NB4 (cell line): Measurements from ENCODE around the gene ANO5.

ENCODE experiments used
- POLR2A ChIP-seq: IDR thresholded peaks from 2 replicates; pipeline ENCODE4 v1.6.1; 2011; ENCODE audit warnings: mild to moderate bottlenecking; ENCODE audit not compliant: insufficient read length; ENCODE audit errors: extremely low read depth
- TF ChIP-seq, protein P1 (sequence below): IDR thresholded peaks from one replicate; pipeline ENCODE4 v1.5.1; 2012; ENCODE audit warnings: low read depth, low read length

DNA sequence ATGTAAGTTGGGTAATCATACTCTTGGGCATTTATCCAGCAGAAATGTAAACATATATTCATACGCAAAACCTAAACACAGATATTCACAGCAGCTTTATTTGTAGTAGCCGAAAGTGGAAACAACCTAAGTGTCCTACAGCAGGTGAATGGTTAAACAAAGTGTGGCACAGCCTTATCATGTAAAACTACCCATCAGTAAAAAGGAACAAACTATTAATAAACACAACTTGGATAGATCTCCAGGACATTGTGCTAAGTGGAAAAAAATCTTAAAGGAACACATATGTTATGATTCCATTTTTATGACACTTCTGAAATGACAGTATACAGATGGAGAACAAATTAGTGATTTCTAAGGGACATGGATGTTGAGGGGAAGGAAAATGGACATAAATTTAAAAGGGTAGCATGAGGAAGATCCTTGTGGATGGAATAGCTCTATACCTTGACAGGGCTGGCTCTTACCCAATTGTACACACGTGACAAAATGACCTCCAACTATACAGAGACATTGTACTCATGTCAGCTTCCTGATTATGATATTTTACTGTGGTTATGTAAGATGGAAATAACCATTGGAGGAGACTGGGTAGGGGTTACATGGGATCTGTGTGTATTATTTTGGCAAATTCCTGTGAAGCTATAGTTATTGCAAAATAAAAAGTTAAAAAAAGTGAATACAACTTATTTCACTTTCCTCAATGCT is 15.4 kb downstream of the ANO5 start:
- TF ChIP-seq, protein P1, sequence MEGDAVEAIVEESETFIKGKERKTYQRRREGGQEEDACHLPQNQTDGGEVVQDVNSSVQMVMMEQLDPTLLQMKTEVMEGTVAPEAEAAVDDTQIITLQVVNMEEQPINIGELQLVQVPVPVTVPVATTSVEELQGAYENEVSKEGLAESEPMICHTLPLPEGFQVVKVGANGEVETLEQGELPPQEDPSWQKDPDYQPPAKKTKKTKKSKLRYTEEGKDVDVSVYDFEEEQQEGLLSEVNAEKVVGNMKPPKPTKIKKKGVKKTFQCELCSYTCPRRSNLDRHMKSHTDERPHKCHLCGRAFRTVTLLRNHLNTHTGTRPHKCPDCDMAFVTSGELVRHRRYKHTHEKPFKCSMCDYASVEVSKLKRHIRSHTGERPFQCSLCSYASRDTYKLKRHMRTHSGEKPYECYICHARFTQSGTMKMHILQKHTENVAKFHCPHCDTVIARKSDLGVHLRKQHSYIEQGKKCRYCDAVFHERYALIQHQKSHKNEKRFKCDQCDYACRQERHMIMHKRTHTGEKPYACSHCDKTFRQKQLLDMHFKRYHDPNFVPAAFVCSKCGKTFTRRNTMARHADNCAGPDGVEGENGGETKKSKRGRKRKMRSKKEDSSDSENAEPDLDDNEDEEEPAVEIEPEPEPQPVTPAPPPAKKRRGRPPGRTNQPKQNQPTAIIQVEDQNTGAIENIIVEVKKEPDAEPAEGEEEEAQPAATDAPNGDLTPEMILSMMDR: no peak
- no peak for TF ChIP-seq POLR2A
